ENCODE data around the gene ZNF319.

GRCh38 chr16:57962756-57963155 lies 37.7 kb downstream of the ZNF319 start:
- no peak for TF ChIP-seq POLR2A (IDR thresholded peaks at IDR 0.05; ENCODE audit: control extremely low read depth in 1 of 2, low read depth in 2 of 2, low read length in 2 of 2)
- no peak for TF ChIP-seq CHD1 (IDR thresholded peaks at IDR 0.05; ENCODE audit: low read depth, low read length)
- no peak for TF ChIP-seq CTCF (IDR thresholded peaks at IDR 0.05; ENCODE audit: control extremely low read depth in 1 of 3, insufficient read depth in 1 of 3, low read depth in 1 of 3, low read length in 3 of 3)
- TF ChIP-seq TAF1 (IDR thresholded peaks at IDR 0.05; ENCODE audit: low read depth, low read length) = no peak
- TF ChIP-seq HDAC6 (IDR thresholded peaks at IDR 0.05; ENCODE audit: low read depth, low read length) = no peak
- TF ChIP-seq PHF8 (conservative IDR thresholded peaks at IDR 0.05; ENCODE audit: low read depth, low read length) = no peak
- TF ChIP-seq EZH2 (IDR thresholded peaks at IDR 0.05; ENCODE audit: low read depth, low read length, severe bottlenecking) = no peak
